AG09319 (cell line): ENCODE measurements around the gene FAM187B.

Experiments
- DNase-seq: peaks from one replicate; pipeline ENCODE4 v3.0.0-alpha.2; 2010; ENCODE audit warnings: low read depth; ENCODE audit errors: extremely low read depth
- TF ChIP-seq, protein P1 (sequence below): IDR thresholded peaks from 2 replicates; pipeline ENCODE4 v1.5.1; 2011; ENCODE audit warnings: low read depth, mild to moderate bottlenecking, inconsistent platforms, low read length, moderate library complexity

Gene FAM187B

DNA sequence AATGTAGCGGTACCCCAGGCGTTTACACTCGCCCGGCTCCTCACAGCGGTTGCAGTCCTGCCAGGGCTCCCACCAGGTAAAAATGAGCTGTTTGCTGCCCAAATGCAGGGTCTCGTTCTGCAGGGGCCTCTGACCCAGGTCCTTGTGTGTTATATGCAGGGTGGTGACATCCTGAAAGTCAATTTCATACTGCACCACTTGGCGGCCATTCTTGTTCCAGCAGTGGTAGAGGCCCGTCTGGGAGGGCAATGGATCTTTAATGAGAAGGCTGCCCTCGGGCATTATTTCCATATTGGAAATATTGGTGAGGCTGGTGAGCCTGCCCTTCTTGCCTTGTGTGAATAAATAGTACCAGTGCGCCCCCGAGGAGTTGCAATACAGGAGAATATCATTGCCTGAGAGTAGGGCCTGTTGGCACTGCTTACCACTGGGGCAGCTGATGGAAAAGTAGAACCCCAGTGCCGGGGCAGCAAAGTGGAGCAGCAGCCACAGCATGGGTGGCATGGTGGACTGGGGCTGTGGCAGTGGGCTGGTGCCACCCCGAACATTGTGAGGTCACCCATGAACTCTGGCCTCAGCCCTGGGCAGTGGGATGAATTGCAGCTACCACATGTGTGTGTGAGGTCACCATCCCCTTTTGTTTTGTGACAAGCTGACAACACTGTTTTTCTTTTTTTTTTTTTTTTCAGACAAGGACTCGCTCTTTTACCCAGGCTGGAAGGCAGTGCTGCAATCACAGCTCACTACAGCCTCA, at the start of gene FAM187B:
Gene FAM187B (minus strand): TSS at position 563 of the 754 bp plus-strand sequence. CDS start 59 bp downstream, at position 504.
- DNase-seq = no peak
- TF ChIP-seq, protein P1, sequence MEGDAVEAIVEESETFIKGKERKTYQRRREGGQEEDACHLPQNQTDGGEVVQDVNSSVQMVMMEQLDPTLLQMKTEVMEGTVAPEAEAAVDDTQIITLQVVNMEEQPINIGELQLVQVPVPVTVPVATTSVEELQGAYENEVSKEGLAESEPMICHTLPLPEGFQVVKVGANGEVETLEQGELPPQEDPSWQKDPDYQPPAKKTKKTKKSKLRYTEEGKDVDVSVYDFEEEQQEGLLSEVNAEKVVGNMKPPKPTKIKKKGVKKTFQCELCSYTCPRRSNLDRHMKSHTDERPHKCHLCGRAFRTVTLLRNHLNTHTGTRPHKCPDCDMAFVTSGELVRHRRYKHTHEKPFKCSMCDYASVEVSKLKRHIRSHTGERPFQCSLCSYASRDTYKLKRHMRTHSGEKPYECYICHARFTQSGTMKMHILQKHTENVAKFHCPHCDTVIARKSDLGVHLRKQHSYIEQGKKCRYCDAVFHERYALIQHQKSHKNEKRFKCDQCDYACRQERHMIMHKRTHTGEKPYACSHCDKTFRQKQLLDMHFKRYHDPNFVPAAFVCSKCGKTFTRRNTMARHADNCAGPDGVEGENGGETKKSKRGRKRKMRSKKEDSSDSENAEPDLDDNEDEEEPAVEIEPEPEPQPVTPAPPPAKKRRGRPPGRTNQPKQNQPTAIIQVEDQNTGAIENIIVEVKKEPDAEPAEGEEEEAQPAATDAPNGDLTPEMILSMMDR = no peak

DNA sequence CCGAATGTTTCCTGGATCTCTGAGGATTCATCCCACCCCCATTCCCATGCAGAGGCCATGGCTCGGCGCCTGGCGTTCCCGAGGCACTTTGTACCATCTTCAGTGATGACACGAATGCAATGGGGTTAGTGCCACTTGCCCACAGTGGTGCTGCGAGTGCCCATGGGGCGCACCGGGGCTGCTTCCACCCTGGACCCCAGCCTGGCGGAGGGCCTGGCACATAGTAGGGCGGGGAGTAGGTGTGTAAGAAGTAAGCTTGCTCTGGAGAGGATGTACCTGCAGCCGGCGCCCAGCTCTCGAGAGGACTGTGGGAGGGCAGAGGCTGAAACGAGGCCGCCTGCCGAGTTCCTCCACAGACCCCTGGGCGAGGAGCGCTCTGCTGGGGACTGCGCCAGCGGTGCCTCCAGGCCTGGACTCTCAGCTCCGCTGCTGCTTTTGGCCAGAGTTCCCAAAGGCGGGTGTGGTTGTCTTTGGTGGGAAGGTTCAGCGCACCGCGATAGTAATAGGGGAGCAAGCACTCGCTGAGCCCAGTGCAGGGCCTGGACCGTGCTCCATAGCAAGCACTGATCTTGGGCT, 48.3 kb upstream of the FAM187B start:
- TF ChIP-seq, protein P1 = no peak
- DNase-seq = no peak

DNA sequence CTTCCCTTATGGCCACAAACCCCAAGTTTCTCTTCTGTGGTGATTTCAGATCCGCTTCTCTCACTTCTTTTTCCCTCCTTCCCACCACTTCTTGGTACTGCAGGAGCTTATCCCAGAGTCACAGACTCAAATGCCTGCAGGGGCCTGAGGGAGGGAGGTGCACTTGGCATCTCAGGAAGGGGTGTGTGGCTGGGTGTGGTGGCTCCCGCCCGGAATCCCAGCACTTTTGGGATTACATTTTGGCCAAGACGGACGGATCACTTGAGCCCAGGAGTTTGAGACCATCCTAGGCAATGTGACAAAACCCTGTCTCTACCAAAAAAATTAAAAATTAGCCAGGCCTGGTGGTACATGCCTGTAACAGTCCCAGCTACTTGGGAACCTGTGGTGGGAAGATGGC, 45.8 kb upstream of the FAM187B start:
- TF ChIP-seq, protein P1 = no peak
- no peak for DNase-seq

DNA sequence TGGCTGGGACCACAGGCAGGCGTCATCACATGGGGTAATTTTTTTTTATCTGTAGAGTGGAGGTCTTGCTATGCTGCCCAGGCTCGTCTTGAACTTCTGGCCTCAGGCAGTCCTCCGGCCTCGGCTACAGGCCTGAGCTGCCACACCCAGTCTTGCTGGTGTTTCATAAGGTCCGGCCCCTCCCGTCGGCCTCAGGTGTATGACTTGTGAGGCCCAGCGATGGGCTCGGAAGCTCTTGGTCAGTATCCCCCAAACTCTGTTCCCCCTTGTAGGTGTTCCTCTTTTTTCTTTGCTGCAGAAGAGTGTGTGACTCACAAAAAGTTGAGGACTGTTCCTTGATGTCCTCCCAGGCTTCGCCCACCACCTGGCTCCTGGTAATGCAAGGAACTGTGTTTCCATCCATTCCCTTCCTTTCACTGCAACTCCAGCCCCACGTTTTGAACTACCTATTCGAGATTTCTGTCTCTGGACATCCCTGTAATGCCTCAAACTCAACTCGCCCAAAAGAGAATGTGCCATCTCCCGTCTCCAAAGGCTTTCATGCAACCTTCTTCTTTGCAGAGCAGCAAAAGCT, 45.2 kb upstream of the FAM187B start:
- no peak for DNase-seq
- TF ChIP-seq, protein P1 = no peak

DNA sequence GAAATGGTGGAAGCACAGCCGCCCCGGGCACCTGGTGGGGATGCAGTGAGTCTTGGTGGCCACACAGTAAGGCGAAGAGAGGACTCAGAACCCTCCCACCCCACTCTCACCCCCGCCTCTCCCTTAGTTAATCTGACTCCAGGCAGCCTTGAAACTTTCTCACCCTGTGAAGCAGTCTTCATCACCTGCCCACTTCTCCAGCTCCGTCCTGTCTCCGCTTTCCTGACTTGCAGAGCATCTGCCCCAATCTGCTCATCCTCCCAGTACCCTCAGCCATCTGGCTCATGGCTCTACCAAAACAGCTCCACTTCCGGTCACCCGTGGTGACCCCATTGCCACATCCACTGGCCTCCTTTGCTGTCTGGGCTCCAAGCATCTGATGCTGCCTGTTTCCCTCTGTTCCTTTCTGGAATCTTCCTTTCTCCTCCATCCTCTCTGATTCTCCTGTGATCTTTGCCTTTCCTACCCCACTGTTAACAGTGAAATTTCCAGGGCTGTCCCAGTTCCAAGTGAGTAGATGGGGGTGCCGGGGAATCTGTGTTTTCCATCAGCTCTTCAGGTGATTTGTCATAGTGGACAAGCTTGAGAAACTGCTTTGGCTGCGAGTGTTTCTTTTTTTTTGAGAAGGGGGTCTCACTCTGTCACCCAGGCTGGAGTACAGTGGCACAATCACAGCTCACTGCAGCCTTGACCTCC, 44.6 kb upstream of the FAM187B start:
- DNase-seq = no peak
- TF ChIP-seq, protein P1 = no peak

DNA sequence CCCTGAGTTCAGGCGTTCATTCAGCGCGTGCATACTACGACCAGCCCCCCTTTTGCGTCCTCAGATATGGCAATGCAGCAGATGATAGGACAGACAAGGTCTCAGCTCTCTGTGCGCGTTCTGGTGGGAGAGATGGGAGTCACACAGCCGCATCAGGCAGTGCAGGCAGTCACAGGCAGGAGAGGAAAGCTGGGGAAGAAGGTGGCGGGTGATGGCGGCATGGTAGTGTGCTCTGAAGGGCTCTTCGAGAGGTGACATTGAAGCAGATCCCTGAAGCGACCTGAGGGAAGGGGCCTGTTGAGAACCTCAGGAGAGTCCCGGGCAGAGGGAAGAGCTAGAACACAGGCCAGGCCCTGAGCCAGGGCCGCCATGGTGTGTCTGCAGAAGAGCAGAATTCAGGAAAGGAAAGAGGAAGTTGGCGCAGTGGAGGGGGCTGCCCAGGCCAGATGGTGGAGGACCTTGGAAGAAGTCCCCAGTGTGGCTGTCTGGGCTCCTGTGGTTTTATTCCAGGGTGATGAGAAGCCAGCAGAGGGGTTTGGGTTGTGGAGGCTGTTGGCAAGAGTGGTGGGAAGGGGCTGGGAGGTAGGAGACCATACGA, 43.7 kb upstream of the FAM187B start:
- no peak for DNase-seq
- TF ChIP-seq, protein P1 = no peak

DNA sequence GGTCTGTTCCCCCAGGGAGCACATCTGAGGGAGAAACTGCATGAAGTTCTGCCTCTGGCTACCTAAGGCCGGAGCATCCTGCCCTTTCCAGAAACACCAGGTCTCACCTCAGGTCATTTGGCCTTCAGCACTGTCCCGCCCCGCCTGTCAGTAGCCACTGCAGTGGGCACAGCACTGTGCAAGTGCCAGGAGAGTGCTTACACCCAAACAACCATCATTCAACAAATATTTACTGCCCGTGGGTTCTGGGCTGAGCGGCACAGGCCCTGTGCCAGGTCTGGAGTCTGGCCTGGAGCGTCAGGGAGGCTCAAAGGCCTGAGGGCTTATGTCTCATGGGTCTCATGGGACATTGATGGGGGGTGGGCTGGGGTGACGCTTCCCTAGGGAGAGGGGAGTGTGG, 43.0 kb upstream of the FAM187B start:
- TF ChIP-seq, protein P1 = no peak

More for the DNA sequence above, 43.0 kb upstream of the FAM187B start:
- no peak for DNase-seq
